Measurements from ENCODE around the gene COL13A1. TPM values are rescaled to one million over a fixed set of nuclear protein-coding genes. Genes with fewer than 3 reads are reported as not detected.
A peak's percentile ranks its signal among the peaks of the same experiment; 100 is the strongest.

The COL13A1 gene
- total RNA-seq, 4 donors from 2014 or later: 1.2 to 6.8 (median 3.9) TPM

DNA sequence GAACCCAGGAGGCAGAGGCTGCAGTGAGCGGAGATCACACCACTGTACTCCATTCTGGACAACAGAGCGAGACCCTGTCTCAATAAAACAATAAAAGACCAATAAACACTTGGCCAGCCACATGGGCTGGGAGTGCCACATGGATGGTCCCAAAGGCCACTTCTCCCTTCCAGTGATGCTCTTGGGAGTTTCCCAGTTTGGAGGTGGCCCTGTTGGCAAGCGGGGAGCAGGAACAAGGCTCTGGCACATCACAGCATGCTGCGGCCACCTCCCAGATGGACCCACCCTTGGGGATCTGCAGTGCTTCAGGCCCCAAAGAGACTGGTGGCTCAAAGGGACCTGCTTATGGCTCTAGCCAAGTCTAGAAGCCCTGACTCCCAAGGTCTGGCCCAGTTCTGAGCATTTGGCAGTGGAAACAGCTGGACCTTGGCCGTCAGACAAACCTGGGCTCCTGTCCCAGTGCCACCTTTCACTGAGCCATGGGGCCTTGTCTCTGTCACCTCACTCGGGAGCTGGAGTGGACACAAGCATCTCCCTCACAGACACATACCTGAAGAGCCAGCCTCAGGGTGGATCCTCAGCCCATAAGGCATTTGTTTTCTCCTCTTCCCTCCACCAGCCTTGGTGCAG is 91.7 kb downstream of the COL13A1 start:
- WGBS, 2 donors (ENCODE audit: low coverage in 1 of 2): 90 to 100% methylated on average over 1 to 2 of the region's 6 CpGs

DNA sequence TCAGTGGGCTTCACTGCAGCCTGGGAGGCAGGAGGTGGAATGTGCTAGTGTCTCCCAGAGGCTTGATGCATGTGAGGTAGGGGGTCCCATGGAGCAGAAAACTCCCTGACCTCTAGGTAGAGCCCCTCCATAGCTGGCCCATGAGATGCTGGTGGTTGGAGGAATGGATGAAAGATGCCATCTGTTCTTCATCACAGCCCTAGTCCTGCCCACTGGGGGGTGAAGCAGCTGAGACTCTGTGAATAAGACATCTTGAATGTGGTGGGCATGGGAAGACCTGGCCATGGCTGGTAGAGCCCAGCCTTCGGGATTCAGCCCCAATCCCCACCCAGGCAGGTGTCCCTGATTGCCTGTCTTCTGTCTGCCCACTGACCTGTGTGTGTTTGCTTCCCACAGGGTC is 92.5 kb downstream of the COL13A1 start:
- 100% methylated on average over 1 of the region's 1 CpG; no CpG with 5 or more reads in 1 of the 2 donors for WGBS, 2 donors (ENCODE audit: low coverage in 1 of 2)
- no peak for ATAC-seq
- H3K4me1 ChIP-seq: no peaks in the 10 kb centered on the region
- H3K4me3 ChIP-seq: no peak overlapping the region
- H3K27me3 ChIP-seq: no peaks in the 10 kb centered on the region
- no peaks in the 10 kb centered on the region for H3K36me3 ChIP-seq
- no peak overlapping the region for H3K27ac ChIP-seq
- no peaks in the 10 kb centered on the region for H3K9me3 ChIP-seq
- TF ChIP-seq EP300 (IDR thresholded peaks at IDR 0.05): no peak
- no peak for TF ChIP-seq POLR2A (IDR thresholded peaks at IDR 0.05)
- TF ChIP-seq, protein P1, sequence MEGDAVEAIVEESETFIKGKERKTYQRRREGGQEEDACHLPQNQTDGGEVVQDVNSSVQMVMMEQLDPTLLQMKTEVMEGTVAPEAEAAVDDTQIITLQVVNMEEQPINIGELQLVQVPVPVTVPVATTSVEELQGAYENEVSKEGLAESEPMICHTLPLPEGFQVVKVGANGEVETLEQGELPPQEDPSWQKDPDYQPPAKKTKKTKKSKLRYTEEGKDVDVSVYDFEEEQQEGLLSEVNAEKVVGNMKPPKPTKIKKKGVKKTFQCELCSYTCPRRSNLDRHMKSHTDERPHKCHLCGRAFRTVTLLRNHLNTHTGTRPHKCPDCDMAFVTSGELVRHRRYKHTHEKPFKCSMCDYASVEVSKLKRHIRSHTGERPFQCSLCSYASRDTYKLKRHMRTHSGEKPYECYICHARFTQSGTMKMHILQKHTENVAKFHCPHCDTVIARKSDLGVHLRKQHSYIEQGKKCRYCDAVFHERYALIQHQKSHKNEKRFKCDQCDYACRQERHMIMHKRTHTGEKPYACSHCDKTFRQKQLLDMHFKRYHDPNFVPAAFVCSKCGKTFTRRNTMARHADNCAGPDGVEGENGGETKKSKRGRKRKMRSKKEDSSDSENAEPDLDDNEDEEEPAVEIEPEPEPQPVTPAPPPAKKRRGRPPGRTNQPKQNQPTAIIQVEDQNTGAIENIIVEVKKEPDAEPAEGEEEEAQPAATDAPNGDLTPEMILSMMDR (IDR thresholded peaks at IDR 0.05): no peak
- TF ChIP-seq POLR2AphosphoS5 (IDR thresholded peaks at IDR 0.05): no peak

More for the DNA sequence above, 91.7 kb downstream of the COL13A1 start:
- no peak for ATAC-seq
- H3K36me3 ChIP-seq: no peaks in the 10 kb centered on the region
- H3K4me3 ChIP-seq: no peak overlapping the region
- TF ChIP-seq POLR2A (IDR thresholded peaks at IDR 0.05) (no peak), EP300 (IDR thresholded peaks at IDR 0.05) (no peak), POLR2AphosphoS5 (IDR thresholded peaks at IDR 0.05) (no peak)
- TF ChIP-seq, protein P1 (IDR thresholded peaks at IDR 0.05): no peak
- H3K27me3 ChIP-seq: no peaks in the 10 kb centered on the region
- H3K27ac ChIP-seq: no peak overlapping the region
- H3K4me1 ChIP-seq: no peaks in the 10 kb centered on the region
- H3K9me3 ChIP-seq: no peaks in the 10 kb centered on the region

- 0 to 94% methylated on average over 1 to 3 of the region's 13 CpGs for WGBS, 2 donors (ENCODE audit: low coverage in 1 of 2)
- no peaks in the 10 kb centered on the region for H3K4me1 ChIP-seq
- no peak overlapping the region for H3K27ac ChIP-seq
- peak; percentile 23 for ATAC-seq
- H3K9me3 ChIP-seq: no peaks in the 10 kb centered on the region
- no peaks in the 10 kb centered on the region for H3K36me3 ChIP-seq
- H3K27me3 ChIP-seq: no peaks in the 10 kb centered on the region
- H3K4me3 ChIP-seq: no peak overlapping the region
- no peak for TF ChIP-seq POLR2AphosphoS5 (IDR thresholded peaks at IDR 0.05)
- no peak for TF ChIP-seq EP300 (IDR thresholded peaks at IDR 0.05)
- TF ChIP-seq, protein P1 (IDR thresholded peaks at IDR 0.05): no peak
- TF ChIP-seq POLR2A (IDR thresholded peaks at IDR 0.05): no peak
Observed at GRCh38 chr10:69895759-69896158, 94.1 kb downstream of the COL13A1 start.

DNA sequence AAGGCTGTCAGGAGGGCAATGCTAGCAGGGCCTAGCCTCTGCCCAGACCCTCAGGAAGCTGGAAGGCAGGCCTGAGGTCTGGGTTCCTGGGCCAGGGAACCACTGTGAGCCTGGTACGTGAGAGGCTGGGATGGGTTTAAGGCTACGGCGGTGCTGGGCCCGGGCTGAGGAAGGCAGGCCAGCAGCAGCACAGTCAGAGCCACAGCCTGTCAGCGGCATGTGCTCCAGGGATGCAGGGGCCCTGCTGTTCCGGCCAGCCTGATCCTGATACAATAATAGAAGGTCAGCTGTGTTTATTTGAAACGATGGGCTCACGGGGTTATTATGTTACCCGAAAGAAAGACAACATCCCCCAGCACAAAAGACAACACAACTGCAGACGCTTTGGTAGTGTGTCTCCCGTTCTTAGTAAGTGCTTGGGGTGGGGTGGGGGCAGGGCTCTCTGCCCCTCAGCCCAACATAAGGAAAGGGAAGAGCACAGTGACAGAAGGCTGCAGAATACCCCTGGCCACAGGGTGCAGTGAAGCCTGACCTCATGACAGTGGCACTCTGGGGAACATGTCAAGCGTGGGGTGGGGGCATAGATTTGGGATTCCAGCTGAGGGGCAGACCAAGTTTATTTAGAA is 95.0 kb downstream of the COL13A1 start:
- Histone ChIP-seq H3K27ac (no peak overlapping the region), H3K27me3 (no peaks in the 10 kb centered on the region), H3K4me1 (peaks cover 0 to 5% (median 0%) of the 10 kb centered on the region in 3 donors), H3K36me3 (no peaks in the 10 kb centered on the region), H3K4me3 (no peak overlapping the region), H3K9me3 (no peaks in the 10 kb centered on the region)
- ATAC-seq: no peak
- WGBS, 2 donors (ENCODE audit: low coverage in 1 of 2): 100% methylated on average over 1 of the region's 12 CpGs; no CpG with 5 or more reads in 1 of the 2 donors
- TF ChIP-seq, protein P1 (IDR thresholded peaks at IDR 0.05): no peak
- TF ChIP-seq POLR2AphosphoS5 (IDR thresholded peaks at IDR 0.05) (no peak), EP300 (IDR thresholded peaks at IDR 0.05) (no peak), POLR2A (IDR thresholded peaks at IDR 0.05) (no peak)

GRCh38 chr10:69897432-69897831 is 95.7 kb downstream of the COL13A1 start:
- no peaks in the 10 kb centered on the region for H3K27me3 ChIP-seq
- no peak for ATAC-seq
- no peaks in the 10 kb centered on the region for H3K9me3 ChIP-seq
- no peak overlapping the region for H3K4me3 ChIP-seq
- no peak overlapping the region for H3K27ac ChIP-seq
- 100% methylated on average over 1 of the region's 9 CpGs for WGBS, 2 donors (ENCODE audit: low coverage in 1 of 2)
- TF ChIP-seq, protein P1 (IDR thresholded peaks at IDR 0.05): no peak
- no peak for TF ChIP-seq POLR2A (IDR thresholded peaks at IDR 0.05)
- no peak for TF ChIP-seq POLR2AphosphoS5 (IDR thresholded peaks at IDR 0.05)
- TF ChIP-seq EP300 (IDR thresholded peaks at IDR 0.05): no peak
- H3K36me3 ChIP-seq: no peaks in the 10 kb centered on the region
- peaks cover 0 to 12% (median 0%) of the 10 kb centered on the region in 3 donors for H3K4me1 ChIP-seq
